HG03378 (cell line): ENCODE measurements around the gene NRL.

Experiments used
- ATAC-seq: cut with Tn5 transposase; IDR thresholded peaks from one replicate; pipeline ENCODE4 v1.9.1; 2021; ENCODE audit warnings: mild to moderate bottlenecking, moderate library complexity; ENCODE audit not compliant: unreplicated experiment

NRL gene

DNA sequence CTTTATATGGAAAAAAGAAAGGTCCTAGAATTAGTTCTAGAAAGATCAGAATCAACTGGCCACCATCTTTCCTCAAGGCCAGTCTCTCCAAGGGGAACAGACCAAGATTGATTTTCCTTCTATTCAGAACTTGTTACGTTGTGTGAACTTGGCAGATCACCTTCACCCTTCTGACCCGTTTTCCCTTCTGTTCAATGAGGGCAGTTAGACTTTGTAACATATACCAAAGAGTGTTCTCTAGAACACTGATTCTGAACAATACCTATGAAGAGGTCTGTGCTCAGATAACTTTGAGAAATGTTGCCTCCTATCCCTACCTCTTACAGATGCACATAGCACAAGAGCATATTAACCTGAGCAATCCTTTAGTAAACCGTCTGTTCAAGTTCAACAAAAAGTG lies 31.3 kb downstream of the NRL start:
- no peak for ATAC-seq

DNA sequence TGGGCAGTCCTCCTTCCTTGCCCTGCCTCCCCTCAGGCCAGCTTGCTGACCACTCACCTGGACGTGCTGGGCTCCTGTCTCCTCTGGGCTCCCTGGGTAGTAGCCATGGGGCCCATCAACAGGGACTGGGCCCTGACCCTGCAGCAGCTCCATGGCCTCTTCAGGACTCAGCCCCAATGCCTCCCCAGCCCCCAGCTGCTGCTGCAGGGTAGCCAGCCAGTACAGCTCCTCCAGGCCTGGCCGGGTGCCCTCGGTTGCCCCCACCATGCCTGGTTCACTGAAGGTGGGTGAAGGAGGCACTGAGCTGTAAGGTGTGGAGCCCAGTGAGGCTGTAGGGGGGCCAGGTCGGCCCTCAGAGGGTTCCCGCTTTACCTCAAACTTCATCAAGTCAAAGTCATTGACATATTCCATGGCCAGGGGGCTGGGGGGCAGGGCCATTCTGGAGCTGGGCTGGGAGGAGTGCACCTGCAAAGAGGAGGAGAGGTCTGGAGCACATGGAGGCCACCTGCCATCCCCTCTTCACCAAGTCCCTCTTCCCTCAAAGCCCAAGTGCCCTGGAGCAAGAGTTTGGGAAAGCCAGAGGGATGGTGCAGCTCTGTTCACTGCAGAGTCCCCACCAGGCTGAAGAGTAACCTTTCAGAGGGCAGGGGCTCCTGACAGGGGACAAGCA lies 32.2 kb downstream of the NRL start:
- ATAC-seq = no peak

DNA sequence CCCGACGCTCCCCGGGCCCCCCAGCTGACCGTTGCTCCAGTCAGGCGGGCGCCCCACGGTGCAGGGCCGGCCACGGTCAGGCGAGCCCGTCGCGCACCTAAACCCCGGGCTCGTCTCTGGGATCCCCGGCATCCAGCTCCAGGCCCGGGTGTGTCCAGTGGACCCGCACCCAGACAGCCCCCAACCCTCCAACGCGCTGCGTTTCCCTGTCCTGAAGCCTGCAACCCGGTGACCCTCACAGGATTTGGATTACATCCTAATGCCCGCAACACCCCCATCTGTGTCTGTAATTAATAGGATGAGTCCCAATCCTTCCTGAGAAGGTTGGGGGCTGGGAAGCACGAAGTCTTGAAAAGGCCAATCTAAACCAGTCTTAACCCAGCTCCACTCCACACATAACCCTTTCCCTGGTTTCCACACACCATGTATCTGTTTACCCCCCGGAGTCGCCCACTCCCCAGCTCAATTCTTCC lies 33.0 kb downstream of the NRL start:
- no peak for ATAC-seq

DNA sequence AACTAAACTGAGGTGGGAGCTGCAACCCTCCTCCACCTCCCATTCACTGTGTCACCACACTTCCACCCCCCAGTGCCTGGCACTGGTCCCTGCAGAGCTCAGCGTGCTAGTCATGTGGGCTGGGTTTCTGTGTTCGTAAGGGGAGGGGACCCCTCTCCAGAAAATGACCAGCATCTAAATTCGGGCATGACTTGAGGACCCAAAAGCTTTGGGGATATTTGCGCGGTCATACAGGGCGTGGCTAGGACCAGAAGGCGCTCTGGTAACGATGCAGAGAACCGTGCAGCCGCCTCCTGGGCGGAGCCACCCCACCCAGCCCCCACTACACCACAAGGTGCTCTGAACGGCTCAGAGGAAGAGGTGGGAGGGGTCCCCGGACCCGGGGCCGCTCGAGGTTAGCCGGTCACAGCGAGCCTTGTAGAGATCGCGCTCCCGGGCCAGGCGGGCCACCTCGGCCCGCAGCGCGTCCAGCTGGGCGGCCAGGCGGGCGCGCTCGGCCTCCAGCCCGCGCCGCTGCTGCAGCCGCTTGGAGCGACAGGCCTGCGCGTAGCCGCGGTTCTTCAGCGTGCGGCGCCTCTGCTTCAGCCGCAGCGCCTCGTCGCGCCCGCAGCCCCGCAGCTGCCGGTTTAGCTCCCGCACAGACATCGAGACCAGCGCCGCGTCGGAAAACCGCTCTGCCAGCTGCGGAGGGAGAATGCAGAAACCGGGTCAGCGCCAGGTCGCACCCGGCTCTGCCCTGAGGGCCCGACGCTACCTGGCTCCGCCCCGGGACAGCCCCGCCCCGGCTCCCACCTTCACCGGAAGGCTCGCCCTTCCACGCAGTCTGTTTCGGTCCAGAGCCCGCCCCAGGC lies 33.6 kb downstream of the NRL start:
- ATAC-seq = peak; percentile 85

GRCh38 chr14:24080142-24080530 lies 34.6 kb downstream of the NRL start:
- no peak for ATAC-seq

DNA sequence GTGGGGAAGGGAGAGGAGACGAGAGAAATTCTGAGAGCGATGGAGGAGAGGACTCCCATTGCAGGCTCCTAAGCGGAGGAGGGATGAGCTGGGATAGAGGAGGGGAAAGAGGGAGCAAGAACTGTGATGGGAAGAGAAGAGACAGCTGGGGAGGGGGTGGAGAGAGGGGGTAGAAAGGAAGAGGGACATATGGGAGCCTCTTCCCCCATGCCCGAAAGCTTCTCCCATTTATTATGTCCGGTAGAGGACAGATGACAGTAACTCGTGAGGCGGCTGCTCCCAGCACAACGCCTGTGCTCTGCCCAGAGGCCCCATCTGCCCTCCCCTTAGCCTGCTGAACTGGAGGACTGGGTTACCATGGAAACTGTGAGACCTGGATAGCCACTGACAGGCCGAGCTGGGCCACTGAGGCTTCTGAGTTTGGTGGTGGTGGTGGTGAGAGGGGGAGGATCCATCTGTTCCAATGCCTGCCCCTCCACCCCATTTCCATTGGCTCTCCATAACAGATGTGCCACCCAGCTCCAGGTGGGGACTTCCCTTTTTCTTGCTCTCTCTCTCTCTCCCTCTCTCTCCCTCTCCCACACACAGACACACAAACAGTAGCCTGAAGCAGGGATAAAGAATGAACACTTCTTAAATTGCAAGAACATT lies 35.1 kb downstream of the NRL start:
- no peak for ATAC-seq

GRCh38 chr14:24078146-24078545 lies 36.6 kb downstream of the NRL start:
- ATAC-seq = no peak

- no peak for ATAC-seq
Observed at GRCh38 chr14:24077086-24077485, 37.7 kb downstream of the NRL start.

DNA sequence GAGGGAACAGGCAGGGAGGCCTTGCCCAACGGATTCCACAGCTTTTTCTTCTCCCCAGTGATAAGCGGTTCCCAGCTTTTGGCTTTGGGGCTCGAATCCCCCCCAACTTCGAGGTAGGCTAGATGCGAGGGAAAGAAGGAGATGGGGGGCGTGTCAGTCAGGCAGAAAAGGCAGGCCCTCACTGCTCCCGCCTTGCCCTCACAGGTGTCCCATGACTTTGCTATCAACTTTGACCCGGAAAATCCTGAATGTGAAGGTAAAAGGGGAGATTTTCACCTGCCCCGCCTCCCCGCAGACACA lies 38.5 kb downstream of the NRL start:
- no peak for ATAC-seq

- no peak for ATAC-seq
Observed at GRCh38 chr14:24075485-24076301, 39.1 kb downstream of the NRL start.

DNA sequence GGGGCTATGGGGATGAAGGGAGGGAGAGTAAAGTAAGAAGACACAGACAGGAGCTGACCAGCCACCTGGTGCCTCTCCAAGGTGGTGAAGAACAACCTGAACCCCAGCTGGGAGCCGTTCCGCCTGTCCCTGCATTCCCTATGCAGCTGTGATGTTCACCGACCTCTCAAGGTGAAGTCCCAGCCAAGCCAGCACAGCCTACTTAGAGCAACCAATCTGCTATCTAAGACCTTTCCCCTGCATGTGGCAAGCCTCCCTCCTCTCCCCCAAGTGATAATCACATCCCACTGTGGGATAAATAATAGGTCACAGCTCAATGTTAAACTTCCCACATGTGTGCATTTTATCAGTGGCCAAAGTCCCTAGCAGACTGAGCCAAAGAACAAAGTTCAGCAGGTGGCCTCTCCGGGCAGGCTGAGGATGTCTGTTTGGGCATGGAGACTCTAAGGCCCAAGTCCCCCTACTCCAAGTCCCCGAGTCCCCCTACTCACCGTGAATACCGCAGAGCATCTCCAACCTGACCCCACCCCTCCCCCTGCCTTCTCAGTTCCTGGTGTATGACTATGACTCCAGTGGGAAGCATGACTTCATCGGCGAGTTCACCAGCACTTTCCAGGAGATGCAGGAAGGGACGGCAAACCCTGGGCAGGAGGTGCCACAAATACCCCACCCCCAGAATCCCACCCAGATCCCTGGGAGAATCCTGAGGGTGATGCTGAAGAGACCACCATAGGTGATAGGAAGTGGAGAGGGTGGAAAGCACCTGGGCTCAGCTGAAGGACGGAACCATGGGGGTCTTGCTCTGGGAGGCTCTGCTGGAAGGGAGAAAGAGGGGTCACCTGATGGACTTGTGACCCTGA lies 39.9 kb downstream of the NRL start:
- ATAC-seq = no peak

GRCh38 chr14:24072881-24073877 lies 41.6 kb downstream of the NRL start:
- ATAC-seq = no peak

DNA sequence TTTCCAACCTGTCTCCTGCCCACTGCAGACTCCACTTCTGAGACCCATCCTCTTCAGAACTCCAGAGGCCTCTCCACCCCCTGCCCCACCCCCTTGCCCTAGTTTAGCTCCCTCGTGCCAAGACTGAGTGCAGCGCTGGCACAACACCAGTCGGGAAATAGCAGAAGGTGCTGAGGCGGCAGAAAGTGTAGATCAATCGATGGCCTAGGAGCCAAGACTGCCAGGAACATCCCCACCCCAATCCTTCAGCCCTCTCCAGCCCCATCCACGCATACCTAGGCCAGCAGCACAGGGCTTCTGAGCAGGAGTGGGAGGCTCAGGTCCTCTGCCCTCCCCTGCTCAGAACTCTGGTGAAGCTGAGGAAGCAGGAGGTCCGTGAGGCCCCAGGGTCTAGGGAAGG lies 42.3 kb downstream of the NRL start:
- ATAC-seq = no peak

DNA sequence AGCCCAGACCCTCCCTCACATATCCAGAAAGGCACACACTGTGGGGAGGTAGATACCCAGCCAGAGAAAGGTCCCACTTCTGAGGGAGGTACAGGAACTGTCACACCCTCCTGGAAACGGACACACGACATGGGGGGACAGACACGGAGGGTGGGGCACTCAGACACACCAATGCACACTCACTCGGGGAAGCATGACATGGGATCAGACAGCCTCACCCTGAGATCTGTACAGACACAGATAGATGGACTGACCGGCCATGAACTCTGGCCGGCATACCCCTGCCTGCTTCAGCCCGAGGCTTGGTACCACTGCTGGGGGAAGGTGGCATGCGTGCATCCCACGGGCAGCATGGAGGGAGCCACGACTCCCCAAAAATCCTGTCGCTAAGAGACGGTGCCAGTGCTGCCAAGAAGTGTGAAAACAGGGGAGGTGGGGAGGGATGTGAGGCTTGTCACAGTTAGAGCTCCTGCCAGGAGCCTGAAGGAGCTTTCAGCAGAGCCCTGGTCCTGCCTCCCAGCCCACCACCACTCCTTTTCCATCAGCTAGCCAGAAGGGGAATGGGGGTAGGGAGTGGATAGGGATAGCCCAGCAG lies 42.8 kb downstream of the NRL start:
- ATAC-seq = no peak

GRCh38 chr14:24071144-24071697 lies 43.5 kb downstream of the NRL start, which contains the start of gene CPNE6:
TSS of gene CPNE6 (plus strand) at chr14:24071562. CDS start at chr14:24072937, 1,375 bp downstream.
- no peak for ATAC-seq

- ATAC-seq = no peak
Observed at GRCh38 chr14:24070285-24071143, 44.2 kb downstream of the NRL start.

- no peak for ATAC-seq
Observed at GRCh38 chr14:24069411-24069735, 45.4 kb downstream of the NRL start.
